Type B pancreatic cell (in vitro differentiated cells): Measurements from ENCODE around the gene ZNF74. TPM values are rescaled to one million over a fixed set of nuclear protein-coding genes. Genes with fewer than 3 reads are reported as not detected.
"Not testable (repeated sequence)": the region's sequence is repeated elsewhere in the genome, so short reads cannot be mapped to it uniquely, and the experiment has no call there.

Source experiments
- DNase-seq: peaks from one replicate; pipeline ENCODE4 v3.0.0; 2021; ENCODE audit warnings: mixed read lengths; ENCODE audit not compliant: unreplicated experiment; ENCODE audit errors: extremely low spot score
- H3K27ac Mint-ChIP-seq: 2 replicates; pipeline ENCODE4 v1.8.0; 2021; ENCODE audit warnings: mild to moderate bottlenecking, mixed read lengths
- H3K27me3 Mint-ChIP-seq: 2 replicates; pipeline ENCODE4 v1.8.0; 2021; ENCODE audit warnings: mixed read lengths
- H3K36me3 Mint-ChIP-seq: 2 replicates; pipeline ENCODE4 v1.8.0; 2021; ENCODE audit warnings: mixed read lengths
- H3K4me1 Mint-ChIP-seq: one replicate; pipeline ENCODE4 v1.8.0; 2021; ENCODE audit warnings: mixed read lengths; ENCODE audit not compliant: unreplicated experiment
- H3K4me3 Mint-ChIP-seq: 2 replicates; pipeline ENCODE4 v1.8.0; 2021; ENCODE audit warnings: mild to moderate bottlenecking, mixed read lengths
- H3K9me3 Mint-ChIP-seq: 2 replicates; pipeline ENCODE4 v1.8.0; 2021; ENCODE audit warnings: mixed read lengths
- total RNA-seq: library from RNA; stranded (reverse); gene quantifications from 2 replicates; pipeline ENCODE4 v1.2.1, GENCODE V29; 2021; ENCODE audit warnings: low replicate concordance
- TF ChIP-seq, protein P1 (sequence below): fragments of 200-600 bp; sonication (generic); conservative IDR thresholded peaks from 2 replicates; pipeline ENCODE4 v1.5.0; 2021; ENCODE audit warnings: antibody characterized with exemption, mild to moderate bottlenecking

The ZNF74 gene
- total RNA-seq, 1 donor from 2014 or later: 39.5 TPM

DNA sequence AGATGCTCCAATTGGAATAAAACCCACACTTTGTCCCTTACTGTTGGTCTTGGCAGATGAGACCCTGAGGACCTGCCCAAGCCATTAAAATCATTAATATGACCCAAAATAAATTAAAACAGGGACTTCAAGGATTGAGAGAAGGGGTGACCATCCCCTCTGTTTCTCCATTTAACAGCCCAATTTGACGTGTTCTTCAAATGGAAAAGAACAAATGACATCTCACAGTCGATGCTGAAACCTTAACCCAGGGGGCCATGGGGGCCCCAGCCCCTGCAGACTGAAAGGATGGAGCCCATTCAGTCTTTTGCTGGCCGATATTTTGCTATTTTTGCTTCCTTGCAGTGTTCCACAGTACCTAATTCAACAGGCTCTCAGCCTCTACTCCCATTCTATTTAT lies 20.5 kb downstream of the ZNF74 start:
- no peaks in the 10 kb centered on the region for H3K27me3 Mint-ChIP-seq
- no peak overlapping the region for H3K4me3 Mint-ChIP-seq

DNA sequence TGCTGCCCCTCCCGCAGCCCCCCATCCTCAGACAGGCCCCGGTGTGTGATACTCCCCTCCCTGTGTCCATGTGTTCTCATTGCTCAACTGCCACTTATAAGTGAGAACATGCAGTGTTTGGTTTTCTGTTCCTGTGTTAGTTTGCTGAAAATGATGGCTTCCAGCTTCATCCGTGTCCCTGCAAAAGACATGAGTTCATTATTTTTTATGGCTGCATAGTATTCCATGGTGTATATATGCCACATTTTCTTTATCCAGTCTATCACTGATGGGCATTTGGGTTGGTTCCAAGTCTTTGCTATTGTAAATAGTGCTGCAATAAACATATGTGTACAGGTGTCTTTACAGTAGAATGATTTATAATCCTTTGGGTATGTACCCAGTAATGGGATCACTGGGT lies 21.3 kb downstream of the ZNF74 start:
- H3K9me3 Mint-ChIP-seq: not testable (repeated sequence)

More for the DNA sequence above, 20.5 kb downstream of the ZNF74 start:
- Mint-ChIP-seq H3K36me3 (peaks cover 4% of the 10 kb centered on the region), H3K27ac (no peak overlapping the region), H3K9me3 (no peaks in the 10 kb centered on the region), H3K4me1 (peaks cover 21% of the 10 kb centered on the region)
- DNase-seq: no peak
- TF ChIP-seq, protein P1, sequence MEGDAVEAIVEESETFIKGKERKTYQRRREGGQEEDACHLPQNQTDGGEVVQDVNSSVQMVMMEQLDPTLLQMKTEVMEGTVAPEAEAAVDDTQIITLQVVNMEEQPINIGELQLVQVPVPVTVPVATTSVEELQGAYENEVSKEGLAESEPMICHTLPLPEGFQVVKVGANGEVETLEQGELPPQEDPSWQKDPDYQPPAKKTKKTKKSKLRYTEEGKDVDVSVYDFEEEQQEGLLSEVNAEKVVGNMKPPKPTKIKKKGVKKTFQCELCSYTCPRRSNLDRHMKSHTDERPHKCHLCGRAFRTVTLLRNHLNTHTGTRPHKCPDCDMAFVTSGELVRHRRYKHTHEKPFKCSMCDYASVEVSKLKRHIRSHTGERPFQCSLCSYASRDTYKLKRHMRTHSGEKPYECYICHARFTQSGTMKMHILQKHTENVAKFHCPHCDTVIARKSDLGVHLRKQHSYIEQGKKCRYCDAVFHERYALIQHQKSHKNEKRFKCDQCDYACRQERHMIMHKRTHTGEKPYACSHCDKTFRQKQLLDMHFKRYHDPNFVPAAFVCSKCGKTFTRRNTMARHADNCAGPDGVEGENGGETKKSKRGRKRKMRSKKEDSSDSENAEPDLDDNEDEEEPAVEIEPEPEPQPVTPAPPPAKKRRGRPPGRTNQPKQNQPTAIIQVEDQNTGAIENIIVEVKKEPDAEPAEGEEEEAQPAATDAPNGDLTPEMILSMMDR: no peak

DNA sequence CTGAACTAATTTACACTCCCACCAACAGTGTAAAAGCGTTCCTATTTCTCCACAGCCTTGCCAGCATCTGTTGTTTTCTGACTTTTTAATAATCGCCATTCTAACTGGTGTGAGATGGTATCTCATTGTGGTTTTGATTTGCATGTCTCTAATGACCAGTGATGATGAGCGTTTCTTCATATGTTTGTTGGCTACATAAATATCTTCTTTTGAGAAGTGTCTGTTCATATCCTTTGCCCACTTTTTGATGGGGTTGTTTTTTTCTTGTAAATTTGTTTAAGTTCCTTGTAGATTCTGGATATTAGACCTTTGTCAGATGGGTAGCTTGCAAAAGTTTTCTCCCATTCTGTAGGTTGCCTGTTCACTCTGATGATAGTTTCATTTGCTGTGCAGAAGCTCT lies 21.7 kb downstream of the ZNF74 start:
- H3K4me3 Mint-ChIP-seq, DNase-seq, H3K27ac Mint-ChIP-seq, H3K36me3 Mint-ChIP-seq, H3K27me3 Mint-ChIP-seq, H3K9me3 Mint-ChIP-seq: not testable (repeated sequence)
- peaks cover 15% of the 10 kb centered on the region for H3K4me1 Mint-ChIP-seq

More for the DNA sequence above, 21.3 kb downstream of the ZNF74 start:
- not testable (repeated sequence) for H3K36me3 Mint-ChIP-seq, H3K27me3 Mint-ChIP-seq, DNase-seq, H3K4me3 Mint-ChIP-seq, H3K27ac Mint-ChIP-seq
- H3K4me1 Mint-ChIP-seq: peaks cover 19% of the 10 kb centered on the region

DNA sequence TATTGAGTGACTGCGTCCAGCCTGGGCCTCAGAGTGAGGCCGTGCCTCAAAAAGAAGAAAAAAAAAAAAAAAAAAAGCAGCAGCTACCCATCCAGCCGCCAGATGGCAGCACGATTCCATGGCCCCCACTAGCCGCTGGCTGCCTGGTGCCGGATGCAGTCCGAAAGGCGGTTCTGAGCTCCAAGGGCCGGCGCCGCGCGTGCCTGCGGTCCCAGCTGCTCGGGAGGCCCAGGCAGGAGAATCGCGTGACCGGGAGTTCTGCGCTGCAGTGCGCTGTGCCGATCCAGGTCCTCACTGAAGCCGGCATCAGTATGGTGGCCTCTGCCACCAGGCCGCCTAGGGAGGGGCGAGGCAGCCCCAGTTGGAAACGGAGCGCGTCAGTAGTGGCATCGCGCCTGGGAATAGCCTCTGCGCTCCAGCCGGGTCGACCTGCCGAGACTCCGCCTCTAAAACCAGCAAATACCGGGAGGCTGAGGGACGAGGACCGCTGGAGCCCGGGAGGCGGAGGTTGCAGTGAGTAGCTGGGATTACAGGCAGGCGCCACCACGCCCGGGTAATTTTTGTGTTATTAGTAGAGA lies 24.3 kb downstream of the ZNF74 start:
- Mint-ChIP-seq H3K4me3 (peak overlapping the region; percentile 78), H3K4me1 (peaks cover 4% of the 10 kb centered on the region), H3K27me3 (no peaks in the 10 kb centered on the region), H3K36me3 (no peaks in the 10 kb centered on the region), H3K27ac (no peak overlapping the region), H3K9me3 (no peaks in the 10 kb centered on the region)
- DNase-seq: peak; percentile 85
- TF ChIP-seq, protein P1: peak; percentile 98

DNA sequence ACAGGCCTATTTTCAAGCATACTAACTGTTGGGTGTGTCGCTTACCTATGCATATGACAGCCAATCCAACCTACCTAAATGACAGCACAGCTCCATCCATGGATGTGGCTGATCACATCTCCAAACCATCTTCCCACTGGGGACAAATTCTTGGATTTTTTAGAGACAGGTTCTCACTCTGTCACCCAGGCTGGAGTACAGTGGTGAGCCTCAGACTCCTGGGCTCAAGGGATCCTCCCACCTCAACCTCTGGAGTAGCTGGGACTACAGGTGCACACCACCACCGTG lies 25.7 kb downstream of the ZNF74 start:
- no peak overlapping the region for H3K27ac Mint-ChIP-seq
- TF ChIP-seq, protein P1: no peak
- H3K9me3 Mint-ChIP-seq: no peaks in the 10 kb centered on the region
- peaks cover 12% of the 10 kb centered on the region for H3K4me1 Mint-ChIP-seq
- no peak for DNase-seq
- no peaks in the 10 kb centered on the region for H3K36me3 Mint-ChIP-seq
- H3K27me3 Mint-ChIP-seq: no peaks in the 10 kb centered on the region
- H3K4me3 Mint-ChIP-seq: peak overlapping the region; percentile 36

DNA sequence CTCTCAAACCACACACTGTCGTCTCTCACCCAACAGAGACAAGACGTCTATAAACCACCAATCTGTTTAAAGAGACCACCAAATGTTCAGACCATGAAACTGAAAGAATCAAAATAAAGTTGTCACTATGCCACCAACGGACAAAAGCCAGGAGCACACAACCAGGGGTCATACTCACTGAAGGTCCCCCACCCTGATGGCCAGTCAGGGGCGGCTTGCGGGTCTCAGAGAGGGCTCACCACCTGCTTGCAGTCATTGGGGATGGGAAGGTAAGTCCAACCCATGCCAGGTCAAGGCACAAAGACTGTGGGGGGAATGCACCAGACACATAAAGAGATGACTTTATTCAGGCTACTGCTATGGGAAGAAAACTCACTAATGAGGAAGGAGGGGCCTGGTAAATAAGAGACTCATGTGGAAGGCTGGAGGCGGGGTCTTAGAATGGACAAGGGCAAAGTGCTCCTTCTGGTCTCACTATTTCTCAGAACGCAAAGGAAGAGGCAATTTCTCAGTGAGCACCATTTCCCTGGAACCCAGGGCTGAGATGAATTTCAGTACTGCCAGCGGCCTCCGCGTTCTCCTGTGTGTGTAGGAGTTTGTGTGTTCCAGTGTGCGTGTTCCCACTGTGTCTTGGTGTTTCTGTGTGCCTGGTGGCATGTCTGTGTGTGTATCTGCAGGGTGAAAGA lies 26.3 kb downstream of the ZNF74 start:
- Mint-ChIP-seq H3K36me3 (no peaks in the 10 kb centered on the region), H3K9me3 (no peaks in the 10 kb centered on the region), H3K4me1 (peaks cover 12% of the 10 kb centered on the region), H3K4me3 (no peak overlapping the region), H3K27ac (no peak overlapping the region), H3K27me3 (no peaks in the 10 kb centered on the region)
- TF ChIP-seq, protein P1: no peak
- no peak for DNase-seq
